Lower leg skin (tissue), 3 donors: ENCODE measurements around the gene PLAAT1.

Experiments used
- CTCF ChIP-seq, 3 donors: fragments of 450-650 bp; IDR thresholded peaks; one replicate each; pipeline ENCODE4 v1.5.1; 2016; ENCODE audit warnings: antibody characterized with exemption in 3 of 3, mild to moderate bottlenecking in 3 of 3, moderate library complexity in 2 of 3
- POLR2A ChIP-seq, 2 donors: fragments of 450-650 bp; IDR thresholded peaks; one replicate each; pipeline ENCODE4 v1.6.1; 2016 to 2017; ENCODE audit warnings: antibody characterized with exemption in 2 of 2, mild to moderate bottlenecking in 1 of 2, moderate library complexity in 1 of 2

- TF ChIP-seq CTCF (IDR thresholded peaks at IDR 0.05) (no peak), POLR2A (IDR thresholded peaks at IDR 0.05) (no peak)
These were observed 579 bp upstream of the PLAAT1 start for GRCh38 chr3:193240436-193240849.
